HPDE6-E6E7 (cell line): ENCODE data around the gene FBLN2.

ENCODE experiments used
- DNase-seq: peaks from one replicate; pipeline ENCODE4 v3.0.0; 2011; ENCODE audit warnings: missing footprints; ENCODE audit errors: extremely low spot score

FBLN2 gene

DNA sequence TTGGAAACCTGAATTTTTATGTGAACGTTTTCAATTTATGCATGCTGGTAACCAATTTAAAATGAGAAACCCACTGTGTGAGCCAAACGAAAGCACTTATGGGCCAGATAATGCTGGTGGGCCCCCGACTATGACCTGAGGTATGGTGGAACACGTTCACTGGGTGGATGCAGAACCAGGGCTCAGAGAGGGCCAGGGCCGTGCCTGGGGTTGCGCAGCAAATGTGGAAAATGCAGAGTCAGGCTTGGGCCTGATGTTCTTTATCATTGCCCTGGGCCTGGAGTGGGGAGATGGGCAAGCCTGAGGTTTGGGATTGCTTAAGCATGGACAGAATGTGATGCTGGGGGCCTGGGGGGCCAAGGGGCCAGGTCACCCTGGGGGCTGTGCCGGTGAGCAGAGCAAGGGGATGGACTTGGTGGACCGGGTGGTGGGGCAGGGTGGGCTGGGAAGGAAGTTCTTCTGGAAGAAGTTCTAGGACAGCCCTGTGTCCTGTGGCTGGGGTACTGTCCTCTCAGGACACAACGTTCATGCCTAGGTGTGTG lies 17.9 kb downstream of the FBLN2 start:
- DNase-seq = no peak

DNA sequence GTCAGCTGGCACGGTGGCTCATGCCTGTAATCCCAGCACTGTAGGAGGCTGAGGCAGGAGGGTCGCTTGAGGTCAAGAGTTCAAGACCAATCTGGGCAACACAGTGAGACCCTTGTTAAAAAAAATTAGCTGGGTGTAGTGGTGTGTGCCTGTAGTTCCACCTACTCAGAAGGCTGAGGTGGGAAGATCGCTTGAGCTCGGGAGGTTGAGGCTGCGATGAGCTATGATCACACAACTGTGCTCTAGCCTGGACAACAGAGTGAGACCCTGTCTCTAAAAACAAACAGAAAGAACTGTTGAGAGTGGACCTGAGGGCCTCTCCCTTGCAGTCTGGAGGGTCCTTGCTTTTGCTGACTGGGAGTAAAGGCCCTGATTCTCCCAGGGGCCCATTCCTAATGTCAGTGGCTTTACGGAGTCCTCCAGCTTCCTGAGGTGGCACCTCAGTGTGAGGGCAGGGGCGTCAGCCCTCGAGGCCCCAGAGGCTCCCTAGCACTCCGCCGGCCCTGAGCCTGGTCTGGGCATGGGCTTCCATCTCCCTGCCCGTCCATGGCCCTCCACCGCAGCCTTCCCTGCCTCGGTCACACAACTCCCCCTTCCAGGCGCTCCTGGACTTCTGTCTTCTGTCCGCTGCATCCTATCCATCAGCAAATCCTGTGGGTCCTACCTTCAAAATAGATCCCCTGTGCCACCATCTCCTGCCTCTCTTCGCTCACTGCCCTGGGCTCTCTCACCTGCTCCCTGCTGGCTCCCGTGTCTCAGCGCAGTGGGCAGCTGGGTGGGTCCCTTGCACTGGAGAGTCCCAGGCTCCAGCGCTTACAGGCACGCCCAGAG lies 19.0 kb downstream of the FBLN2 start:
- DNase-seq = no peak

DNA sequence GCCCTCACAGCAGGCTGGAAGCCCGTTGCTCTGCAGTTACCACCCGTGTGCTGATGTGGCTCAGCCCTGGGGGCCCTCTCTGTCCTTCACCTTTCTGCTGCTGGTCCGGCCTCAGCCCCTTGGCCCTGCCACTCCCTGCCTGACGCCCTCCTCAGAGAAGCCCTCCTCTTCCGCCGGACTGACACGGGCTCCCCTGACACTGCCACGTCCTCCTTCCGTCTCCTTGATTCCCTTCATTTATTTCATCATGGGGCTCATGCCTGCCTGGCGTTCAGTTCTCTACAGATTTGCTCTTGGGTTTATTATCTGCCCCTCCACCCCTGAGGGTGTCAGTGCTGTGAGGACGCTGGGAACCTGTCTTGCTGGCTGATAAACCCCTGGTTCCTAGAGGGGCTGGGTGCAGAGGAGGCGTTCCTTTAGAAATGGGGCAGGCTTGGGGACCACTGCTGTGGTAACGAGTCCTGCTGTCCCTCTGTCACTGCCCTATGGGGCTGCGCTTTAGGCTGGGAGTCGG lies 19.6 kb downstream of the FBLN2 start:
- no peak for DNase-seq

DNA sequence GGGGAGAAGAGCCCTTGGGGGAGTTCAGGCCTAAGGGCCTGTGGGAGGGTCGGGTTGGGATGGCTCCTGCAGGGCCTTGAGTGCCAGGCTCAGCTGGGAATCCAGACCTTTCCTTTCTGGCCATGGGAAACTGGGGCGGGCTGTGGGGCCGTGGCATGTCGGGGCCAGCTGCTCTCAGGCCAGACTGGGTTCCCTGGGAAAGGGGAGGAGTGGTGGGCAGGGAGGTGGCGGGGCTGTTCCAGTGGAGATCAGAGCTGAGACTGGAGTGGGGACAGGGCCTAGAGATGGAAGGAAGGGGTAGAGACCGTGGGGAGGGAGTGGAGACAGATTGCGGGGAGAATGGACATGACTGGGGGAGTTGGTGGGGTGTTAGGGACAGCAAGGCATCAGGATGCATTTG lies 20.3 kb downstream of the FBLN2 start:
- DNase-seq = no peak

DNA sequence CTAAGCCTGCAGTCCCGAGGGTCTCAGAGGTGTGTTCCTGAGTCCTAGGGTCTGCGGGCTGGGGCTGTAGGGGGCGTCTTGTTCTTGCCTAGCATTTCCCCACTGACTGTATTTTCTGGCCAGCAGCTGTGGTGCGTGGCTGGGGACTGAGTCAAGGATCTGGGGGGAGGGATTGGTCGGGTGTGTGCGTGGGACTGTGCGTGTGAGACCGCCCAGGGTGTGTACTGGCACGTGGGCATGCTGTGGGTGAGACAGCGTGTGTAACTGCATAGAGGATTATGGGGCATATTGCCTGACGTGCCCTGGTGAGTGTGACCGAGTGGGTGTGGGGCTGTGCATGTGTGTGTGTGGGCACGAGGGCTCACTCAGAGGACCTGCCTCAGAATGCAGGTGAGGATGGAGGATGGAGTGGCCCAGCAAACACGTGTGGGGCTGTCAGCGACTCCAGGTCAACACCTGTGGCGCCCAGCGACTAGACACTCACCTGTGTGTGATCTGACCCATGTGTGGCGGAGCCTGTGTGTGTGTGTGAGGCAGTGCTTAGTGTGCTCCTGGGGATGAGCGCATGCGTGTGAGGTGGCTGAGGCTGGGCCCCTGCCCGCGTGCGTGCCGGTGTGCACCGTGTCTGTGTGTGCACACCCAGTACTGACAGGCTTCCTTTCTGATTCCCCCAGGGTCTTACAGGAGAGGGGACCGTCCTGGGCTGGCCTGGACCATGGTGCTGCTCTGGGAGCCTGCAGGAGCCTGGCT lies 20.9 kb downstream of the FBLN2 start:
- DNase-seq = no peak

DNA sequence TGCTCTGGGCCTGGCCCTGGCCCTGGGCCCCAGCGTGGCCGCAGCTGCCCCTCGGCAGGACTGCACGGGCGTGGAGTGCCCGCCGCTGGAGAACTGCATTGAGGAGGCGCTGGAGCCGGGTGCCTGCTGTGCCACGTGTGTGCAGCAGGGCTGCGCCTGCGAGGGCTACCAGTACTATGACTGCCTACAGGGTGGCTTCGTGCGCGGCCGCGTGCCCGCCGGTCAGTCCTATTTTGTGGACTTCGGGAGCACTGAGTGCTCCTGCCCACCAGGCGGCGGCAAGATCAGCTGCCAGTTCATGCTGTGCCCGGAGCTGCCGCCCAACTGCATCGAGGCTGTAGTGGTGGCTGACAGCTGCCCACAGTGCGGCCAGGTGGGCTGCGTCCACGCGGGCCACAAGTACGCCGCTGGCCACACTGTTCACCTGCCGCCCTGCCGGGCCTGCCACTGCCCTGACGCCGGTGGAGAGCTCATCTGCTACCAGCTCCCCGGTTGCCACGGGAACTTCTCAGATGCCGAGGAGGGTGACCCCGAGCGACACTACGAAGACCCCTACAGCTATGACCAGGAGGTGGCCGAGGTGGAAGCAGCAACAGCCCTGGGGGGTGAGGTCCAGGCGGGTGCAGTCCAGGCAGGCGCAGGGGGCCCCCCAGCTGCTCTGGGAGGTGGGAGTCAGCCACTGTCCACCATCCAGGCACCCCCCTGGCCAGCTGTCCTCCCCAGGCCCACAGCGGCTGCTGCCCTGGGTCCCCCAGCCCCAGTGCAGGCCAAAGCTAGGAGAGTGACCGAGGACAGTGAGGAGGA lies 21.7 kb downstream of the FBLN2 start:
- DNase-seq = no peak

DNA sequence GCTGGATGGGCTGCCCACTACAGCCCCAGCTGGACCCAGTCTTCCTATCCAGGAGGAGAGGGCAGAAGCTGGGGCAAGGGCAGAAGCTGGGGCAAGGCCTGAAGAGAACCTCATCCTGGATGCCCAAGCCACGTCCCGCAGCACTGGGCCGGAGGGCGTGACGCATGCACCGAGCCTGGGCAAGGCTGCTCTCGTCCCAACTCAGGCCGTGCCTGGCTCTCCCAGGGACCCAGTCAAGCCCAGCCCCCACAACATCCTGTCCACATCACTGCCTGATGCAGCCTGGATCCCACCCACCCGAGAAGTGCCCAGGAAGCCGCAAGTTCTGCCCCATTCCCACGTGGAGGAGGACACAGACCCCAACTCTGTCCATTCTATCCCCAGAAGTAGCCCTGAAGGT lies 22.3 kb downstream of the FBLN2 start:
- no peak for DNase-seq

DNA sequence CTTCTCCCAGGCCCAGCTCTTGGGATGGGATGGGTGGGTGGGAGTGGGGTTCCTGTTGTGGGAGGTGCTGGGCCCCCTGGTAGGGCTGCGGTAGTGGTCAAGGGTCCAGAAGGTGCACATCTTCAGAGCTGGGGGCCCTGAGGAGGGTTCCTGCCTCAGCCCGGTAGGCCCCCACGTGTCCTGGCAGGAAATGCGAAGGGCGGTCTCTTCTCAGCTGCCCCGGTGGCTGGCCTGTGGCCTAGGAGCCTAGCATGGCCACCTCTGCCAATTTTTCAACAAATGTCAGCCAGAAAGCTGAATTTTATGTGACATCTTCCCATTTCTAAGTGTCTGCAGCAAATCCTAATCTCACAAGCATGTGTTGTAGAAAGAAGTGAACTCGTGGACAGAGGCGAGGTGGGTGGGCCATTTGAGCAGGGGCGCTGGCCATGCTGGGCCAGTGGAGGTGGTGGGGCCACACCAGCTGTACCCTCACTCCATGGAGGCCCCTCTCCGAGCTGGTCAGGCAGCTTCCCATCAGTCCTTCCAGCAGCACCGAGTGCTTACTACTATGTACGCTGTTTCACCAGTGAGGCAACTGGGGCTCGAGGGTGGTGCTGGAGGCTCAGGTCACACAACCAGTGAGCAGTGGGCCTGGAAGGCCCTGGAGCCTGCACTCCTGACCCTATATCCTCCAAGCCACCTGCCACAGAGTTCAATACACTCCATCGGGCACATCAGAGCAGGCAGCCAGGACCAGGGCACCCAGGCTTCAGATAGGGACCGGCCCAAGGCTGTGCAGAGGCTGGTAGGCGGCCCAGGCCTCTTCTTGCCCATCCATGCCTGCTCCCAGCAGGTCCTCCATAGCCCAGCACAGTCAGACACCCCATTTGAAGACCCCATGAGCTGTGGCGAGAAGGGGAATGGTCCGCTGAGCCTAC lies 23.2 kb downstream of the FBLN2 start:
- no peak for DNase-seq

DNA sequence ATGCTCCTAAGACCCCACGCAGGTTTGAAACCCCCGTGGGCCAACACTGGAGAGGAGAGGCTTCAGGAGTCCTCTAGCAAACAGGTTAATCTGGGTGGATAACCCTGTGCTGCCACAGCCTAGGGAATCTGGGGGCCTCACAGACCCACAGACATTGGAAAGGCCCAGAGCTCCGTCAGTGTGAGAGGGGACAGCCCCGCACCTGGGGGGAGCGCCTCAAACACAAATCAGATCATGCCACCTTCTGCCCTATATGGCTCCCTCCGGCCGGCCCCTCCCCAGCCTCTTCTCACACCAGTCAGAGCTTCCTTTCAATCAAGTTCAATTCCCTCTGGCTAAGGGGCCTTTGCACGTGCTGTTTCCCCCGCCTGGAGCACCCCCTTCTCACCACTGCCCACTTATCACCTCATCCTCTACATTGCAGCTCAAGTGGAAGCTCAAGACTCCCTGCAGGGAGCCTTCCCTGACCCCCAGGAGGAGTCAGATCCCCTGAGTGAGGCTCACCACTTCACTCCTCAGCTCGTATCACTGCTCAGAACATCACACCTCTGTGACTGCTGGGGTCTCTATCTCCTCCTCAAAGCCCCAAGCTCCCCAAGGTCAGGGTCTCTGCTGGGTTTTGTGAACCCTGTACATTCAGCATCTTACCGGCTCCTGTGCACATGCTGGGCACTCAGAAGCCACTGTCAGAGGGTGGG lies 24.1 kb downstream of the FBLN2 start:
- DNase-seq = no peak

DNA sequence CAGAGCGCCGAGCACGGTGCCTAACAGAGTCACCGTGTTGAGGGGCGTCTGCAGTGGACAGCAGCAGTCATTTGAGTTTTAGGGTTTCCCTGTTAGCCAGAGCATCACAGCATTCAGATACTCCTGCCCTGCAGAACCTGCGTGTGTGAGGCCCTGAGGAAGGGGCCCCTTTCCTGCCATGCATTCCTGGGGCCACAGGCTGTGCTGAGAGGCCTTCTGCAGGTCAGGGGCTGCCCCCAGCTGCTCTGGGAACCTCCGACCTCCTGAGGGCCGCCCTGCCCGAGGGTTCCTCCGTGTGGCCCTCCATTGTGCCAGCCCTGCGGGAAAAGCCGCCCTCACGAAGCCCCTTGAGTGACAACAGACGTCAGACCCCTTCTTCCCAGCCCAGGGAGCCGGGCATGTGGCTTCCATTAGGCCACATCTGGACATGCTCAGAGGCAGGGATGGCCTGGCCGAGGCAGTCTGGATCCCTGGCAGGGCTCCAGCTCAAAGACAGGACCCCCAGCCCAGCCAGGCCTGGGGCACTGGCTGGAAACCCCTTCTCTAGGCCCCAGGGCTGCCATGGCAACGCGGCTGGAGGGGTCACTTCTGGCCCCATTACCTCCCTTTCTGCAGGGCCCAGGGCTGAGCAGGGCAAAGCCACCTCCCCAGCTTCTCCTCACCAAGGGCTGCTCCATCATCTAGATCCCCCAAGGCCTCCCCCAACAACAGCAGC lies 25.3 kb downstream of the FBLN2 start:
- no peak for DNase-seq

DNA sequence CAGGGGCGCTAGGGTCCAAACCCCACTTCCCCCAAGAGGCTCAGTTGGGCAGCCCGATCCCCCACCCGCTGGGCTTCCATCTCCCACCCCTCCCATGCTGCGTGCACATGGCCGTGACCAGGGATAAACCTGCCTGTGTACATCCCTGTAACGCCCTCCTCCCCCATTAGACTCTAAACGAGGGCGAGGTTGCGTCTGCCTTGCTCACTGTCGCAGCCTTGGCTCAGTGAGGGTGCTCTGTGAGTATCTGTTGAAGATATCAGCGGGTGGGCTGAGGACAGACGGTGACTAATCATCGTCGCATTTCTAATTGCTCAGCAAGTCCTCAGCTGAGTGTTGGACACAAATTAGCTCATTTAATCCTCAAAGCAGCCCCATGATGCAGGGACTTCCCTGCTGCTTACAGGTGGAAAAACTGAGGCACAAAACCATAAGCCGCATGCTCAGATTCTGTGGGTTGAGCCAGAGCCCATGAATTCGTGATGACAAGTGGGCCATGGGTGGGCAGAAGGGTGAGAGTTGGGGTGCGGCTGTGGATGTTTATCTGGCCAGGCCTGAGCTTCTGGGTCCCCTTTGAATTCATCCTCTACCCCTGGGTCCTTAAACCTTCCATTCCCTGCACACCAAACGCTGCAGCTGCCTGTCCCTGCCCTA lies 26.0 kb downstream of the FBLN2 start:
- no peak for DNase-seq

DNA sequence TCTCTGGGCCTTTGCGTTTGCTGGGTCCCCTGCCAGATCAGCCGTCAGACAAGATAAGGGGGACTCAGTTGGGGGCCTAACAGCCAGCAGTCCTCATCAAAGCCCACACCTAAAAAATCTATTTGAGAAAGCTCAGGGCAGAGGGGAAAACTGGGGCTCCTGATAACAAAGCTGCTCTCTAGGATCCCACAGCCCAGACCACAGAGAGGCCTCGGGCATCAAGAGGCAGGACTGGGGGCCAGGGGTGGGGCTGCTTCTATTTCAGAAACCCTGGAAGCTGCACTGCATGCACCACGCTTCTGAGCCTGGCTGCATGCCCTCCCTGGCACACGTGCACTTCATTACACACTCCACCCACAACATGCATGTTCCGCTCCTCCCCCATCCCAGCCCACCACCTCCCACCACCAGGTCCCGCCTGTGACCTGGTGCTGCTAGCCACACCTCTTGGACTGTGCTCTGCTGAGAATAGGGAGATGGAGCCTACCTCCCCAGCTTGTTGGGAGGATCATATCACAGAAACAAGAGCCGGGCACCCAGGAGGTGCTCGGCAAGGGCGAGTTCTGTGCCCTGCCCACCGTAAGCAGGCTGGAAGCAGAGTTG lies 26.6 kb downstream of the FBLN2 start:
- DNase-seq = no peak

DNA sequence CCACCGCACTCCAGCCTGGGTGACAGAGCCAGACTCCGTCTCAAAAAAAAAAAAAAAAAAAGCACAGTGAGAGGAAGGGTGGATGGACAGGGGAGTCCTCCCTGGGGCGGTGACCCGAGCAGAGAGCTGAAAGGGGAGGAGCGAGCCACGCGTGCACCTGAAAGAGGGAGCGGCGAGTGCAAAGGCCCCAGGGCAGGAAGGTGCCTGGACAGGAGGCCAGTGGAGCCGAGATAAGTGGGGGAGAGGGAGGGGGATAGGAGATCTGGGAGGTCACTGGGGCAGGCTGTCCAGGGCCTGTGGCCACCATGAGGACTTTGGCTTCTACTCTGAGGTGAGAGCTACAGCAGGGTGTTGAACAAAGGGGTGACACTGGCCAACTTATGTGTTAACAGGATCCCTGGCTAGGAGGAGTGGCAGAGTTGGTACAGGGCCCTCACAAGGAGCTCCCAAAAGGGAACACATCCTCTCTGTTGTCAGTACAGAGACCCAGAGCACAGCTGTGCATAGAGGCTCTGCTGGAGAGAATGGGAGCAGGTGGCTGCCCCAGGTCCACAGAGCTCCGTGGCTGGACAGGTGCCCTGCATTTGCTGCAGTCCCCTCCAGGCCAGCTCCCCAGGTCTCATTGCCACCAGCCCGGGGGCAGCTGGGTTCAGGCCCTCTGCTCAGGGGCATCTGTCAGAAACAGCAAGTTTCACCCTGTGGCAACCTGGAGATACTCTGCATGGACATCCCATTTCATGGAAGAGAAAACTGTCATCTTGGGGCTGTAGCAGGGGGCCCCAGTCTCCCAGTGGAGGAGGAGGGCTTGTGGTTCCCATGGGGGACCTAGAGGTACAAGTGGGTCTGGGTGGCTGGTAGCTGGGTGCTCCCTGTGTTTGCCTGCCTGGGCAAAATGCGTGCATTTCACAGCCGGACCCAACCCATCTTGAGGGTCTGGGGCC lies 28.5 kb downstream of the FBLN2 start:
- no peak for DNase-seq

DNA sequence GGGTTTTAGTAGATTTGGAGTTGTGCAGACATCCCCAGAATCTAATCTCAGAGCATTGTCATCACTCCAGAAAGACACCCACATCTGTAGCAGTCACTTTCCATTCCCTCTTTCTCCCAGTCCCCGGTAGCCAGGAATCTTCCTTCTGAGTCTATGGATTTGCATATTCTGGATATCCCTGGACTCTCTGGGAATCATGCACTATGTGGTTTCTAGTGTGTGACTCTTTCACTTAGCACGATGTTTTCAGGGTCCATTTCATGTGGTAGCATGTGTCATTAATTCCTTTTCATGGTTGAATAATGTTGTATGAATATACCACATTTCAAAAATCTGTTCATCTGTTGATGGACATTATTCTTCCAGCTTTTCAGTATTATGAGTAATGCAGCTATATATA lies 29.3 kb downstream of the FBLN2 start:
- no peak for DNase-seq

DNA sequence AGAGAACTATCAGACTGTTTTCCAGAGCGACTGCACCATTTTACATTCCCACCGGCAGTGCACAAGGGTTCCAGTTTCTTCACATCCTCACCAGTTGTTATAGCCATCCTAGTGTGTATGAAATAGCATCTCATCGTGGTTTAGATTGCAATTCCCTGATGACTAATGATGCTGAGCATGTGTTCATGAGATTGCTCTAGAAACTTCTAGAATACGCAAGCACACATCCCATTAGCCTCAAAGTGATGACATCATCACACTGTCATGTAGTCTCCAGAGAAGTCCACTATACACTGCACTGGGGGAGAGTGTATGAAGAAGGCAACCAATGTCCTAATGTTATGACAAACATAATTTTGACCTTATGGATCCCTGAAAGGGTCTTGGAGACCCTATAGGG lies 30.1 kb downstream of the FBLN2 start:
- no peak for DNase-seq

DNA sequence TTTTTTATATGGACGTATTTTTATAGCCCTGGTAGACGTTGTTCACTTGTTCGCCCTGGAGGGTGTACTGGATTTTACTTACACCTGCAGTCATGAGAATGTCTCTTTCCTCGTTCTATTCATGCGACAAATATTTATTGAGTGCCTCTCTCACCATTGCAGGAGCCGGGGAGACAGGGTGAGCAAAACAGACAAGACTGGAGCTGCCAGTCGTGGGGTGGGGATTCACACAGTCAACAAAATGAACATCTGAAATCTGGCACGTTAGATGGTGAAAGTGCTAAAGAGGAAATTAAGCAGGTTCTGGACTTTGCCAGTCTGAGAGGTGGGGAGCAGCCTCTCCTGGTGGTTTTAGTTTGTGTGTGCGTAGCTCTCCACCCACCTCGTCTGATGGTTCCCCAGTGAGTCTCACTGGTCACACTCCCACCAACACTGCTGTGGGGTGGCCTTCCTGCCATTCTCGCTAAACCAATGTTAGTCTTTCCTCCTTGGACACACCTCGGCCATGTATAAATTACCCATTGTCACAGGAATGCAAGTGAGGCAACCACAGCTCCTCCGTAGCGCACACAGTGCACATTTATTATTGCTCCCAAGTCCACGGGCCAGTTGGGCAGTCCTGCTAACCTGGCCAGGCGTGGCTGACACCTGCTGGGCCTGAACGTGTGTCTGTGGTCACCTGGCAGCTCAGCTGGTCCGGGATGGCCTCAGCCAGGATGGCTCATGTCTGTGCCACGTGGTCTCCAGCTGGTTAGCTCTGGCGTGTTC lies 31.5 kb downstream of the FBLN2 start:
- DNase-seq = no peak
